Hepatocyte (in vitro differentiated cells): ENCODE data around the gene SSR3. TPM values are rescaled to one million over a fixed set of nuclear protein-coding genes. Genes with fewer than 3 reads are reported as not detected.

ENCODE experiments used
- DNase-seq: peaks from one replicate; pipeline ENCODE4 v3.0.0-alpha.2; 2016; ENCODE audit warnings: low spot score
- H2AFZ ChIP-seq: fragments of 200-600 bp; sonication (generic); 2 replicates; pipeline ENCODE4 v1.6.0; 2016; ENCODE audit warnings: antibody characterized with exemption, mild to moderate bottlenecking
- H3K27ac ChIP-seq: fragments of 200-600 bp; sonication (generic); 2 replicates; pipeline ENCODE4 v1.5.1; 2016; ENCODE audit warnings: mild to moderate bottlenecking
- H3K27me3 ChIP-seq: fragments of 200-600 bp; sonication (generic); 2 replicates; pipeline ENCODE4 v1.6.1; 2016
- H3K36me3 ChIP-seq: fragments of 200-600 bp; sonication (generic); replicated peaks from 2 replicates; pipeline ENCODE4 v1.5.1; 2016; ENCODE audit warnings: low read depth; ENCODE audit not compliant: insufficient read depth
- H3K4me1 ChIP-seq: fragments of 200-600 bp; sonication (generic); 2 replicates; pipeline ENCODE4 v1.5.1; 2016; ENCODE audit warnings: mild to moderate bottlenecking, moderate library complexity; ENCODE audit not compliant: insufficient read depth
- H3K4me2 ChIP-seq: fragments of 200-600 bp; sonication (generic); 2 replicates; pipeline ENCODE4 v1.6.0; 2016
- H3K4me3 ChIP-seq: fragments of 200-600 bp; sonication (generic); 2 replicates; pipeline ENCODE4 v1.5.1; 2016; ENCODE audit warnings: mild to moderate bottlenecking
- H3K79me2 ChIP-seq: fragments of 200-600 bp; sonication (generic); 2 replicates; pipeline ENCODE4 v1.6.0; 2017; ENCODE audit warnings: mild to moderate bottlenecking
- H3K9me2 ChIP-seq: fragments of 200-600 bp; sonication (generic); replicated peaks from 2 replicates; pipeline ENCODE4 v1.6.0; 2017; ENCODE audit warnings: mild to moderate bottlenecking; ENCODE audit not compliant: insufficient read depth
- H3K9me3 ChIP-seq: fragments of 200-600 bp; sonication (generic); 2 replicates; pipeline ENCODE4 v1.5.1; 2016; ENCODE audit warnings: low read depth, mild to moderate bottlenecking
- H4K20me1 ChIP-seq: fragments of 200-600 bp; sonication (generic); 2 replicates; pipeline ENCODE4 v1.6.0; 2016; ENCODE audit warnings: mild to moderate bottlenecking; ENCODE audit not compliant: insufficient read depth, poor library complexity, severe bottlenecking
- CTCF ChIP-seq: fragments of 200-600 bp; sonication (generic); IDR thresholded peaks from 2 replicates; pipeline ENCODE4 v1.5.1; 2016; ENCODE audit warnings: antibody characterized with exemption, mild to moderate bottlenecking; ENCODE audit not compliant: poor library complexity
- EZH2 ChIP-seq: fragments of 200-600 bp; sonication (generic); IDR thresholded peaks from 2 replicates; pipeline ENCODE4 v1.6.1; 2016; ENCODE audit warnings: antibody characterized with exemption, mild to moderate bottlenecking, borderline replicate concordance
- EZH2phosphoT487 ChIP-seq: fragments of 200-600 bp; sonication (generic); IDR thresholded peaks from one replicate; pipeline ENCODE4 v1.6.1; 2018; ENCODE audit warnings: antibody characterized with exemption, mild to moderate bottlenecking, low read depth, moderate library complexity; ENCODE audit not compliant: unreplicated experiment, severe bottlenecking
- WGBS: methylation state at CpG from one replicate; pipeline ENCODE4 v1.1.6; 2016; ENCODE audit warnings: low lambda C conversion rate; ENCODE audit errors: missing lambda C conversion rate; 5-methylcytosine and 5-hydroxymethylcytosine counted together
- polyA plus RNA-seq: library from polyadenylated mRNA; unstranded; fragments of >200 nt; fragmentation: Nextera tagmentation; extraction: Ambion mirVana; gene quantifications from 2 replicates; pipeline ENCODE4 v1.2.1, GENCODE V29; 2016
- total RNA-seq: library from RNA; depleted of rRNA; stranded (reverse); fragments of >200 nt; gene quantifications from 2 replicates; pipeline ENCODE4 v1.2.3, GENCODE V29; 2014

The SSR3 gene
- total and polyA plus RNA-seq, 2 experiments from 2014 or later, result 189 to 271 TPM

- WGBS, result 78% methylated on average over 9 of the region's 9 CpGs
- no peak for DNase-seq
- H3K79me2 ChIP-seq, result no peaks in the 10 kb centered on the region
- peaks cover 6% of the 10 kb centered on the region for H3K4me1 ChIP-seq
- no peak overlapping the region for H3K4me3 ChIP-seq
- H3K9me2 ChIP-seq, result no peaks in the 10 kb centered on the region
- H3K4me2 ChIP-seq, result no peak overlapping the region
- H3K9me3 ChIP-seq, result no peaks in the 10 kb centered on the region
- no peaks in the 10 kb centered on the region for H4K20me1 ChIP-seq
- H2AFZ ChIP-seq, result no peak overlapping the region
- H3K27ac ChIP-seq, result no peak overlapping the region
- no peaks in the 10 kb centered on the region for H3K27me3 ChIP-seq
- no peak for TF ChIP-seq EZH2phosphoT487
- no peak for TF ChIP-seq EZH2
- no peak for TF ChIP-seq CTCF
- no peaks in the 10 kb centered on the region for H3K36me3 ChIP-seq
Observed at GRCh38 chr3:156599089-156599874, 44.4 kb upstream of the SSR3 start.

GRCh38 chr3:156598413-156598812 is 43.5 kb upstream of the SSR3 start:
- TF ChIP-seq EZH2phosphoT487 (no peak), EZH2 (no peak), CTCF (no peak)
- WGBS, result 85% methylated on average over 6 of the region's 6 CpGs
- Histone ChIP-seq H3K4me3 (no peak overlapping the region), H3K9me3 (no peaks in the 10 kb centered on the region), H3K27ac (peak overlapping the region; percentile 47), H3K36me3 (no peaks in the 10 kb centered on the region), H3K27me3 (no peaks in the 10 kb centered on the region), H3K4me2 (no peak overlapping the region), H4K20me1 (no peaks in the 10 kb centered on the region), H2AFZ (no peak overlapping the region), H3K79me2 (no peaks in the 10 kb centered on the region), H3K4me1 (peaks cover 14% of the 10 kb centered on the region), H3K9me2 (no peaks in the 10 kb centered on the region)
- DNase-seq, result peak; percentile 54

GRCh38 chr3:156594219-156594683 is 39.3 kb upstream of the SSR3 start:
- H3K4me2 ChIP-seq, result peak overlapping the region; percentile 55

More at GRCh38 chr3:156594219-156594683, 39.3 kb upstream of the SSR3 start:
- no peaks in the 10 kb centered on the region for H3K9me2 ChIP-seq
- no peaks in the 10 kb centered on the region for H3K79me2 ChIP-seq
- H4K20me1 ChIP-seq, result no peaks in the 10 kb centered on the region
- no peak for TF ChIP-seq EZH2
- no peak for TF ChIP-seq EZH2phosphoT487
- TF ChIP-seq CTCF, result no peak
- H2AFZ ChIP-seq, result peak overlapping the region; percentile 40
- no peak overlapping the region for H3K4me3 ChIP-seq
- H3K27ac ChIP-seq, result peak overlapping the region; percentile 75
- peaks cover 14% of the 10 kb centered on the region for H3K4me1 ChIP-seq
- 47% methylated on average over 7 of the region's 7 CpGs for WGBS
- DNase-seq, result peak; percentile 43
- H3K9me3 ChIP-seq, result no peaks in the 10 kb centered on the region
- H3K36me3 ChIP-seq, result no peaks in the 10 kb centered on the region
- H3K27me3 ChIP-seq, result no peaks in the 10 kb centered on the region
